Upper lobe of right lung (tissue), 1 donor: Measurements from ENCODE around the gene ARL11. TPM values are rescaled to one million over a fixed set of nuclear protein-coding genes. Genes with fewer than 3 reads are reported as not detected.

Experiments
- ATAC-seq: fragments of 200-7000 bp; cut with Tn5 transposase; one replicate; pipeline ENCODE4 v1.9.1; 2020; ENCODE audit warnings: mild to moderate bottlenecking, moderate library complexity
- DNase-seq: peaks from one replicate; pipeline ENCODE4 v3.0.0-alpha.2; 2020
- H3K27ac ChIP-seq: fragments of 200-600 bp; one replicate; pipeline ENCODE4 v1.8.0; 2022
- H3K27me3 ChIP-seq: fragments of 200-600 bp; one replicate; pipeline ENCODE4 v1.8.0; 2022; ENCODE audit warnings: mild to moderate bottlenecking
- H3K36me3 ChIP-seq: fragments of 200-600 bp; one replicate; pipeline ENCODE4 v1.8.0; 2022
- H3K4me1 ChIP-seq: fragments of 200-600 bp; one replicate; pipeline ENCODE4 v1.8.0; 2022
- H3K4me3 ChIP-seq: fragments of 200-600 bp; one replicate; pipeline ENCODE4 v1.8.0; 2022; ENCODE audit warnings: mild to moderate bottlenecking
- H3K9me3 ChIP-seq: fragments of 200-600 bp; one replicate; pipeline ENCODE4 v1.8.0; 2022
- CTCF ChIP-seq: fragments of 200-600 bp; IDR thresholded peaks from one replicate; pipeline ENCODE4 v1.8.0; 2022; ENCODE audit warnings: antibody characterized with exemption
- intact Hi-C: fragments of 100-400 bp; cut with DNase I; formaldehyde crosslinking; loops from one replicate; pipeline ENCODE4 v1.11.0; 2022
- total RNA-seq: library from RNA; stranded (reverse); fragmentation: NEBNext Ultra II Directional; extraction: Animal tissue kit (Norgen Biotek cat#: 25700); gene quantifications from one replicate; pipeline ENCODE4 v1.2.1, GENCODE V29; 2021
- donor health status: DM: no; HTN: yes; CAD: no; lungs with severe emphysema.

ARL11 gene
- total RNA-seq, 1 donor from 2014 or later = 4.4 TPM

GRCh38 chr13:49632156-49632555, 3.8 kb downstream of the ARL11 start:
- ATAC-seq (no peak), DNase-seq (no peak)
- Histone ChIP-seq H3K36me3 (no peaks in the 10 kb centered on the region), H3K27me3 (no peaks in the 10 kb centered on the region), H3K4me3 (no peak overlapping the region), H3K9me3 (no peaks in the 10 kb centered on the region), H3K4me1 (peaks cover 25% of the 10 kb centered on the region), H3K27ac (no peak overlapping the region)
- no peak for TF ChIP-seq CTCF
- intact Hi-C loops = no loop called here

DNA sequence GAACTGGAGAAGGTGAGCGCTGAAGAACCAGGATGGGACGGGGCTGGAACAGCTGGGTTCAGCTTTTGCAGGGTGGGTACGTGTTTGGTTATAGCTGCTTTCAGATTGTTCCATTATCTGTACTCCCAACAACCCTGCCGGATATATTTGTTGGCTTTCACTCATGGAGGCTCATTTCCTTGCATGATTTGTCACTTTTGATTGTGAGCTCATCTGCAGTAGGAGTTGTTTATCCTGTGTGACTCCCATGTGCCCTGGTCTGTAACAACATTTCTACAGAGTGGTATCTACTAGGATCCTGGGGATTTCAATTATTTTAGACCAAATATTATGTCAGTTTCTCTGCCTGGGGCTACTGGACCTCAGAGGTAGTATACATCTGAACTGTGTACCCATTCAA, 5.4 kb downstream of the ARL11 start:
- intact Hi-C loops = no loop called here
- no peak overlapping the region for H3K27ac ChIP-seq
- ATAC-seq = no peak
- no peaks in the 10 kb centered on the region for H3K9me3 ChIP-seq
- no peak overlapping the region for H3K4me3 ChIP-seq
- no peaks in the 10 kb centered on the region for H3K27me3 ChIP-seq
- H3K36me3 ChIP-seq = no peaks in the 10 kb centered on the region
- no peak for TF ChIP-seq CTCF
- no peak for DNase-seq
- H3K4me1 ChIP-seq = peaks cover 25% of the 10 kb centered on the region

DNA sequence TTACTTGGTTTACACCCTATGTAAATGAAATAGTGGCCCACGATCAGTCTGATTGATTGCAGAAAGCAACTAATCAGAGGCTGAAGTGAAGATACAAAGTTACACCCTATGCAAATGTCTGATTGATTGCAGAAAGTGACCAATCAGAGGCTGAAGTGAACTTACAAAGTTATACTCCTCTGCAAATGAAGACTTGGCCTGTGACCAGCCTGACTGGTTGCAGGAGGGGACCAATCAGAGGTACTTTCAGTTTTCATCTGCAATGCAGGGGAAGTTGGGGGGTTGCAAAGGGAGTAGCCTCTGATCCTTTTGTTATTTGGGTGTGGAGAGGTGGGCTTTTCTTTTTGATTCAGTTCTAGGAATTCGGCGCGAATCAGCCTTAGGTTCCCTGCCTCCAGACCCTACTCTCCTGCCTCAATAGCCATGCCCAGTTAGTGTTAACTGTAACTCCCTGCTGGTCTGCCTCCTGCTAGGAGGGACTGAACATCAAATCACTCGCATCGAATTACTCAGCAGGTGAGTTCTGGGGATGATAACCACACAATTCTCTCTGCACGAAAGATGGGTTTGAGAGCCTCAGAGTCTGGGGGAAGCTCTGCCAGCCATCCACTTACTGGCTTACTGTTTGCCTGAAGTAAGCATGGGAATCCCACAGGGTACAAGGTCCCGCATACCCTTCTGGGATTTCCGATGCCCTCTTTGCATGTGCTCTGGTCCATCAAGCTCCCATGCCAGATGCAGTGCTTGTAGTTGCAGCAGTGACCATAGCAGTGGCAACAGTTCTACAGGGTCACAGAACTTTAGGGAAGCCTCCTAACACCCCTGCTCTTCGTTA, 7.5 kb downstream of the ARL11 start:
- Histone ChIP-seq H3K4me1 (peaks cover 8% of the 10 kb centered on the region), H3K9me3 (no peaks in the 10 kb centered on the region), H3K4me3 (peak overlapping the region; percentile 26), H3K27me3 (no peaks in the 10 kb centered on the region), H3K36me3 (no peaks in the 10 kb centered on the region), H3K27ac (peak overlapping the region; percentile 18)
- TF ChIP-seq CTCF = no peak
- ATAC-seq (peak; percentile 18), DNase-seq (no peak)
- intact Hi-C loops = no loop called here

DNA sequence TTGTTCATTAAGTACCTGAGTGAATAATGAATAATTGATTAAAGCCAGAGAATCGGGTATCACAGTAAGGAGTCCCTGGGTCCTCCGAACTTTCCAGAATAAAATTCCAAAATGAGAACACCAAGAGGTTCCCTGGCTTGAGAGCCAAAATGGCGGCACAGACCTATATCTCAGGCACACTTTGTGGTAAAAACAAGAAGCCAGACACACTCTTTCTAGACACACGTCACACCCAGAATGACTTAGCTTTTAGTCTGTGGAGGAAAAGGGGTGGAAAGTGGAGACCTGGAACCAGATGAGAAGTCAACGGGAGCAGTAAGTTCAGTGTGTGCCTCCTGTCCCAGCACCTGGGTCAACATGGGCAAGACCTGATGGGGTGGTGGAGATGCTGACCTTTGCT, 8.4 kb downstream of the ARL11 start:
- H3K4me3 ChIP-seq = no peak overlapping the region
- H3K36me3 ChIP-seq = no peaks in the 10 kb centered on the region
- no peaks in the 10 kb centered on the region for H3K27me3 ChIP-seq
- H3K4me1 ChIP-seq = peaks cover 14% of the 10 kb centered on the region
- H3K9me3 ChIP-seq = no peaks in the 10 kb centered on the region
- ATAC-seq = no peak
- intact Hi-C loops = no loop called here
- no peak for DNase-seq
- H3K27ac ChIP-seq = no peak overlapping the region
- no peak for TF ChIP-seq CTCF

- Histone ChIP-seq H3K27ac (peak overlapping the region; percentile 37), H3K9me3 (no peaks in the 10 kb centered on the region), H3K4me3 (no peak overlapping the region), H3K4me1 (peaks cover 19% of the 10 kb centered on the region), H3K36me3 (no peaks in the 10 kb centered on the region), H3K27me3 (no peaks in the 10 kb centered on the region)
- DNase-seq (no peak), ATAC-seq (peak; percentile 53)
- no peak for TF ChIP-seq CTCF
- intact Hi-C loops = no loop called here
These were observed 9.9 kb downstream of the ARL11 start for GRCh38 chr13:49638030-49638743.
